CD14-positive monocyte (primary cell): ENCODE measurements around the gene DSTN. TPM values are rescaled to one million over a fixed set of nuclear protein-coding genes. Genes with fewer than 3 reads are reported as not detected.

Source experiments
- DNase-seq, 3 donors: peaks; one replicate each; pipeline ENCODE4 v3.0.0-alpha.2; 2011 to 2022
- H2AFZ ChIP-seq: 2 replicates; pipeline ENCODE4 v1.6.0; 2012; ENCODE audit warnings: mild to moderate bottlenecking, low read depth, low read length, inconsistent platforms; ENCODE audit not compliant: insufficient read depth, poor library complexity, severe bottlenecking
- H3K27ac ChIP-seq, 2 donors: 1 replicate in 1 of 2; 2 replicates in 1 of 2; pipeline ENCODE4 v1.5.1; 2012 to 2013; ENCODE audit warnings: low read length in 2 of 2, control low read depth in 1 of 2, inconsistent platforms in 1 of 2, low read depth in 1 of 2, mild to moderate bottlenecking in 1 of 2
- H3K27me3 ChIP-seq, 2 donors: one replicate each; pipeline versions ENCODE4 v1.6.0 to v1.6.1; 2011 to 2013; ENCODE audit warnings: low read length in 2 of 2; ENCODE audit not compliant: control insufficient read depth in 2 of 2, insufficient read depth in 2 of 2
- H3K36me3 ChIP-seq, 2 donors: replicated peaks in 1 of 2; 1 replicate in 1 of 2; 2 replicates in 1 of 2; pipeline versions ENCODE4 v1.5.1 to v1.6.1; 2012 to 2013; ENCODE audit warnings: low read length in 2 of 2, control low read depth in 1 of 2, inconsistent platforms in 1 of 2, mild to moderate bottlenecking in 1 of 2; ENCODE audit not compliant: insufficient read depth in 2 of 2, control insufficient read depth in 1 of 2
- H3K4me1 ChIP-seq, 2 donors: 1 replicate in 1 of 2; 2 replicates in 1 of 2; pipeline versions ENCODE4 v1.5.1 to v1.6.1; 2012 to 2013; ENCODE audit warnings: low read length in 2 of 2, control low read depth in 1 of 2, inconsistent platforms in 1 of 2, mild to moderate bottlenecking in 1 of 2, moderate library complexity in 1 of 2; ENCODE audit not compliant: insufficient read depth in 2 of 2, control insufficient read depth in 1 of 2
- H3K4me2 ChIP-seq: replicated peaks from 2 replicates; pipeline ENCODE3; 2012; ENCODE audit warnings: low read length, moderate library complexity, mild to moderate bottlenecking; ENCODE audit not compliant: poor library complexity, severe bottlenecking; ENCODE audit errors: extremely low read depth
- H3K4me3 ChIP-seq, 3 experiments: fragments of 200-600 bp in 1 of 3; sonication (generic) in 1 of 3; replicated peaks in 1 of 3; 1 replicate in 2 of 3; 2 replicates in 1 of 3; pipeline ENCODE4 v1.5.1; 2011 to 2013; ENCODE audit warnings: low read length in 3 of 3, mild to moderate bottlenecking in 3 of 3, control low read depth in 2 of 3, low read depth in 2 of 3, inconsistent platforms in 1 of 3, moderate library complexity in 1 of 3
- H3K79me2 ChIP-seq: 2 replicates; pipeline ENCODE4 v1.6.0; 2012; ENCODE audit warnings: mild to moderate bottlenecking, control low read depth, inconsistent platforms, low read length, moderate library complexity; ENCODE audit not compliant: insufficient read depth
- H3K9ac ChIP-seq: 2 replicates; pipeline ENCODE4 v1.6.0; 2017; ENCODE audit warnings: low read length, mild to moderate bottlenecking; ENCODE audit not compliant: insufficient read depth, poor library complexity, severe bottlenecking
- H3K9me3 ChIP-seq, 2 donors: replicated peaks in 1 of 2; 1 replicate in 1 of 2; 2 replicates in 1 of 2; pipeline versions ENCODE4 v1.5.1 to v1.6.1; 2012 to 2013; ENCODE audit warnings: low read length in 2 of 2, control low read depth in 1 of 2; ENCODE audit not compliant: control insufficient read depth in 1 of 2, insufficient read depth in 1 of 2
- H4K20me1 ChIP-seq: 2 replicates; pipeline ENCODE4 v1.6.0; 2012; ENCODE audit warnings: mild to moderate bottlenecking, low read length, control low read depth, moderate library complexity; ENCODE audit not compliant: insufficient read depth
- H3K27ac Mint-ChIP-seq, 7 donors: one replicate each; pipeline ENCODE4 v1.8.0; 2020; ENCODE audit warnings: mild to moderate bottlenecking in 7 of 7, mixed read lengths in 7 of 7, moderate library complexity in 6 of 7, inconsistent platforms in 2 of 7
- H3K27me3 Mint-ChIP-seq, 3 donors: one replicate each; pipeline ENCODE4 v1.8.0; 2021 to 2022; ENCODE audit warnings: low read depth in 3 of 3, mild to moderate bottlenecking in 3 of 3, mixed read lengths in 3 of 3, moderate library complexity in 3 of 3, inconsistent platforms in 1 of 3
- H3K36me3 Mint-ChIP-seq, 2 donors: one replicate each; pipeline ENCODE4 v1.8.0; 2020; ENCODE audit warnings: mixed read lengths in 2 of 2, inconsistent platforms in 1 of 2, mild to moderate bottlenecking in 1 of 2
- H3K4me1 Mint-ChIP-seq: one replicate; pipeline ENCODE4 v1.8.0; 2020; ENCODE audit warnings: mild to moderate bottlenecking, mixed read lengths
- H3K4me3 Mint-ChIP-seq, 2 donors: one replicate each; pipeline ENCODE4 v1.8.0; 2020; ENCODE audit warnings: mild to moderate bottlenecking in 2 of 2, mixed read lengths in 2 of 2, moderate library complexity in 1 of 2
- H3K9me3 Mint-ChIP-seq, 7 donors: one replicate each; pipeline ENCODE4 v1.8.0; 2020 to 2022; ENCODE audit warnings: mixed read lengths in 7 of 7, mild to moderate bottlenecking in 6 of 7, moderate library complexity in 6 of 7, inconsistent platforms in 2 of 7
- WGBS: methylation state at CpG from one replicate; pipeline ENCODE4 v1.1.5; 2013; ENCODE audit warnings: missing lambda C conversion rate; ENCODE audit not compliant: insufficient coverage; 5-methylcytosine and 5-hydroxymethylcytosine counted together
- intact Hi-C, 2 donors: fragments of 100-400 bp; cut with micrococcal nuclease; formaldehyde crosslinking; loops; one replicate each; pipeline versions ENCODE4 v1.15.0 to v1.15.1; 2023
- polyA plus RNA-seq, 3 donors: library from polyadenylated mRNA; depleted of rRNA in 1 of 3; unstranded in 2 of 3; stranded (reverse) in 1 of 3; fragments of 300-500 nt in 2 of 3; fragments of >200 nt in 1 of 3; fragmentation: Illumina TruSeq in 2 of 3; gene quantifications; 1 replicate in 2 of 3; 2 replicates in 1 of 3; pipeline ENCODE4 v1.2.3, GENCODE V29; 2012 to 2021
- TF ChIP-seq, protein P1 (sequence below): fragments of 200-600 bp; IDR thresholded peaks from one replicate; pipeline ENCODE4 v1.8.0; 2022; ENCODE audit warnings: antibody characterized with exemption, mild to moderate bottlenecking

Gene DSTN
- polyA plus RNA-seq, 3 donors = 15.6 to 63.8 (median 58.4) TPM

DNA sequence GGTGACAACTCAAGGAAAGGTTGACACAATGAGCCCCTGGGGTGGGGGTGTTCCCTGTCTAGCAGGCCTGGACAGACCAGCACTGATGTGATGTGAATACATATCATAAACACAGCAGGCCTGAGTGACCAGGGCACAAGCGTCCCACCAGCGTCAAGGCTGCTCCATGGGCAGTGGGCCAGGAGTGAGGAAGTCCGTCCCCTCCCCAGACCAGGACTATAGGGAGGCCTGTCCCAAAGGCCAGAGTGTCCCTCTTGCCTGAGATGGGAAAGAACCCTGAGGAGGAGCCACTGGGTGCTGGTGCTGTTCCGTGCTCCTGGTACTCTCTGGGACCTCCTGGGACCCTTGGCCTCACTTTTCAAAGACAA is 67.5 kb downstream of the DSTN start:
- no peak overlapping the region for H3K4me2 ChIP-seq
- no peak overlapping the region for H3K9ac ChIP-seq
- Mint-ChIP-seq H3K36me3 (peaks cover 64 to 96% of the 10 kb centered on the region in 2 donors), H3K27me3 (peaks cover 0 to 1% (median 0%) of the 10 kb centered on the region in 3 donors), H3K9me3 (no peaks in the 10 kb centered on the region), H3K27ac (peak overlapping the region in 1 of 7 donors; percentile 56), H3K4me3 (no peak overlapping the region), H3K4me1 (peaks cover 20% of the 10 kb centered on the region)
- no peak for DNase-seq
- no peak overlapping the region for H3K4me3 ChIP-seq
- peaks cover 34% of the 10 kb centered on the region for H4K20me1 ChIP-seq
- H3K9me3 ChIP-seq = no peaks in the 10 kb centered on the region
- intact Hi-C loops = no loop called here
- H3K27ac ChIP-seq = no peak overlapping the region
- TF ChIP-seq, protein P1, sequence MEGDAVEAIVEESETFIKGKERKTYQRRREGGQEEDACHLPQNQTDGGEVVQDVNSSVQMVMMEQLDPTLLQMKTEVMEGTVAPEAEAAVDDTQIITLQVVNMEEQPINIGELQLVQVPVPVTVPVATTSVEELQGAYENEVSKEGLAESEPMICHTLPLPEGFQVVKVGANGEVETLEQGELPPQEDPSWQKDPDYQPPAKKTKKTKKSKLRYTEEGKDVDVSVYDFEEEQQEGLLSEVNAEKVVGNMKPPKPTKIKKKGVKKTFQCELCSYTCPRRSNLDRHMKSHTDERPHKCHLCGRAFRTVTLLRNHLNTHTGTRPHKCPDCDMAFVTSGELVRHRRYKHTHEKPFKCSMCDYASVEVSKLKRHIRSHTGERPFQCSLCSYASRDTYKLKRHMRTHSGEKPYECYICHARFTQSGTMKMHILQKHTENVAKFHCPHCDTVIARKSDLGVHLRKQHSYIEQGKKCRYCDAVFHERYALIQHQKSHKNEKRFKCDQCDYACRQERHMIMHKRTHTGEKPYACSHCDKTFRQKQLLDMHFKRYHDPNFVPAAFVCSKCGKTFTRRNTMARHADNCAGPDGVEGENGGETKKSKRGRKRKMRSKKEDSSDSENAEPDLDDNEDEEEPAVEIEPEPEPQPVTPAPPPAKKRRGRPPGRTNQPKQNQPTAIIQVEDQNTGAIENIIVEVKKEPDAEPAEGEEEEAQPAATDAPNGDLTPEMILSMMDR = no peak
- no peak overlapping the region for H2AFZ ChIP-seq
- H3K27me3 ChIP-seq = no peaks in the 10 kb centered on the region
- H3K4me1 ChIP-seq = peaks cover 12 to 13% of the 10 kb centered on the region in 2 donors
- WGBS = 100% methylated on average over 1 of the region's 4 CpGs
- peaks cover 84 to 100% of the 10 kb centered on the region in 2 donors for H3K36me3 ChIP-seq
- no peaks in the 10 kb centered on the region for H3K79me2 ChIP-seq

DNA sequence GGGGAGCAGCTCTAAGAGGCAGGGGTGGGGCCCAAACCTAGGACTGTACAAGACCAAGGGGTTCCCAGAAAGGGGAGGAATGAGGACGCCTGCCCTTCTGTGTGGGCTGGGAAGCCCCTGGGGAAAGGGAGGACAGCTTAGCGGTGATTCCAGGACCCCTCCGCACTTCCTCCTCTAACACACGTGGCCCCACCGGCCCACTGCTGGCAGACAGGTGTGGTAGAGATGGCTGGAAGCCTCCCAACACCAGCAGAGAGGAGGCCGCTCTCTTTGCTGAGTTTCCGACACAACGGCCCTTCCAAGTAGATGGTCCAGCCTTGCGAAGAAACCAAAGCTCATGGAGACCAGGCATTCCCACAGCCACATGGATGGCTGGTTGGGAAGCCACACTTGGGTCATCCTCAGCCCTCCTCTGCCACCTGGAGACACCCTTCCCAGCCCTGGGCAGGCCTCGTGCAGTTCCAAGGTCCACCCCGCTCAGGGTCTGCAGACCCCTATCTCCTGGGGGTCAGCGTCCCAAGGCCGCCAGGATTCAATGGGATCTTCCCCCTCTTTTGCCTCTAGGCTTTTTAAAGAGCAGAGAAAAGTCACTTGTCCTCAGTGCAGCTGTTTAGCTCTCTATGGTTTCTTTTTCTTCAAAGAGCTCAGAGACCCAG is 68.2 kb downstream of the DSTN start:
- TF ChIP-seq, protein P1 = no peak
- intact Hi-C loops = no loop called here
- peaks cover 40% of the 10 kb centered on the region for H4K20me1 ChIP-seq
- H3K9me3 ChIP-seq = no peaks in the 10 kb centered on the region
- H3K4me1 Mint-ChIP-seq = peaks cover 20% of the 10 kb centered on the region
- H3K27me3 ChIP-seq = no peaks in the 10 kb centered on the region
- H3K4me3 Mint-ChIP-seq = no peak overlapping the region
- H3K9me3 Mint-ChIP-seq = no peaks in the 10 kb centered on the region
- no peak overlapping the region for H2AFZ ChIP-seq
- H3K4me1 ChIP-seq = peaks cover 12 to 13% of the 10 kb centered on the region in 2 donors
- H3K36me3 Mint-ChIP-seq = peaks cover 63 to 96% of the 10 kb centered on the region in 2 donors
- no peak overlapping the region for H3K4me2 ChIP-seq
- H3K27ac ChIP-seq = peak overlapping the region in 1 of 2 donors; percentile 8
- peaks cover 0 to 1% (median 0%) of the 10 kb centered on the region in 3 donors for H3K27me3 Mint-ChIP-seq
- 92% methylated on average over 7 of the region's 13 CpGs for WGBS
- H3K79me2 ChIP-seq = no peaks in the 10 kb centered on the region
- H3K9ac ChIP-seq = no peak overlapping the region
- peaks cover 84 to 100% of the 10 kb centered on the region in 2 donors for H3K36me3 ChIP-seq
- peak overlapping the region in 4 of 7 donors; percentile 15 to 77 (median 54) for H3K27ac Mint-ChIP-seq
- DNase-seq = no peak
- H3K4me3 ChIP-seq = no peak overlapping the region
